ENCODE results near the gene TMEM238.

- TF ChIP-seq EZH2 (IDR thresholded peaks at IDR 0.05) (no peak), POLR2AphosphoS5 (IDR thresholded peaks at IDR 0.05; ENCODE audit: borderline replicate concordance, low read depth, low read length) (no peak; the same call in 1 of the 2 replicates), FOXP2 (optimal IDR thresholded peaks at IDR 0.05; ENCODE audit: control extremely low read depth, extremely low read length, insufficient read depth) (no peak)
These were observed 22.2 kb upstream of the TMEM238 start for GRCh38 chr19:55406091-55406825.
